ENCODE results near the gene WDR70.
"Not testable (repeated sequence)": the region's sequence is repeated elsewhere in the genome, so short reads cannot be mapped to it uniquely, and the experiment has no call there.

Gene WDR70

GRCh38 chr5:37506241-37506640 lies 127.1 kb downstream of the WDR70 start:
- no peak overlapping the region for H3K4me3 ChIP-seq (ENCODE audit: low read depth, low read length)
- no peak for DNase-seq
- TF ChIP-seq CTCF (IDR thresholded peaks at IDR 0.05; ENCODE audit: low read depth, low read length): no peak
- no peaks in the 10 kb centered on the region for H3K27me3 ChIP-seq (ENCODE audit: insufficient read depth, low read depth, severe bottlenecking)
- no peaks in the 10 kb centered on the region for H3K9me3 ChIP-seq (ENCODE audit: severe bottlenecking)
- H3K27ac ChIP-seq: no peak overlapping the region
- H3K36me3 ChIP-seq: no peaks in the 10 kb centered on the region

- Histone ChIP-seq H3K27me3 (ENCODE audit: insufficient read depth, low read depth, severe bottlenecking) (no peaks in the 10 kb centered on the region), H3K9me3 (ENCODE audit: severe bottlenecking) (no peaks in the 10 kb centered on the region), H3K27ac (no peak overlapping the region), H3K36me3 (no peaks in the 10 kb centered on the region), H3K4me3 (ENCODE audit: low read depth, low read length) (no peak overlapping the region)
- no peak for DNase-seq
- 0 out of 2 replicates have a peak, but pooled peaks have one; percentile 14 for TF ChIP-seq CTCF (IDR thresholded peaks at IDR 0.05; ENCODE audit: low read depth, low read length)
Measured at GRCh38 chr5:37506722-37507121, 127.6 kb downstream of the WDR70 start.

- no peaks in the 10 kb centered on the region for H3K36me3 ChIP-seq
- no peaks in the 10 kb centered on the region for H3K9me3 ChIP-seq (ENCODE audit: severe bottlenecking)
- H3K27ac ChIP-seq: no peak overlapping the region
- DNase-seq: no peak
- H3K4me3 ChIP-seq (ENCODE audit: low read depth, low read length): no peak overlapping the region
- H3K27me3 ChIP-seq (ENCODE audit: insufficient read depth, low read depth, severe bottlenecking): no peaks in the 10 kb centered on the region
- TF ChIP-seq CTCF (IDR thresholded peaks at IDR 0.05; ENCODE audit: low read depth, low read length): no peak
Measured at GRCh38 chr5:37511646-37512045, 132.5 kb downstream of the WDR70 start.

- Histone ChIP-seq H3K27me3 (ENCODE audit: insufficient read depth, low read depth, severe bottlenecking) (no peaks in the 10 kb centered on the region), H3K4me3 (ENCODE audit: low read depth, low read length) (no peak overlapping the region), H3K27ac (no peak overlapping the region), H3K36me3 (peaks cover 3% of the 10 kb centered on the region), H3K9me3 (ENCODE audit: severe bottlenecking) (peaks cover 2% of the 10 kb centered on the region)
- DNase-seq: no peak
- no peak for TF ChIP-seq CTCF (IDR thresholded peaks at IDR 0.05; ENCODE audit: low read depth, low read length)
Measured at GRCh38 chr5:37514946-37515345, 135.8 kb downstream of the WDR70 start.

- peaks cover 3% of the 10 kb centered on the region for H3K36me3 ChIP-seq
Measured at GRCh38 chr5:37517686-37518085, 138.6 kb downstream of the WDR70 start.

GRCh38 chr5:37518356-37518755 lies 139.2 kb downstream of the WDR70 start:
- not testable (repeated sequence) for DNase-seq, H3K36me3 ChIP-seq

More at GRCh38 chr5:37517686-37518085, 138.6 kb downstream of the WDR70 start:
- no peak overlapping the region for H3K4me3 ChIP-seq (ENCODE audit: low read depth, low read length)
- peaks cover 5% of the 10 kb centered on the region for H3K9me3 ChIP-seq (ENCODE audit: severe bottlenecking)
- TF ChIP-seq CTCF (IDR thresholded peaks at IDR 0.05; ENCODE audit: low read depth, low read length): no peak
- no peak overlapping the region for H3K27ac ChIP-seq
- H3K27me3 ChIP-seq (ENCODE audit: insufficient read depth, low read depth, severe bottlenecking): no peaks in the 10 kb centered on the region
- DNase-seq: no peak

More at GRCh38 chr5:37518356-37518755, 139.2 kb downstream of the WDR70 start:
- H3K4me3 ChIP-seq (ENCODE audit: low read depth, low read length); H3K27me3 ChIP-seq (ENCODE audit: insufficient read depth, low read depth, severe bottlenecking); H3K27ac ChIP-seq; H3K9me3 ChIP-seq (ENCODE audit: severe bottlenecking): not testable (repeated sequence)

All from WERI-Rb-1 (cell line).